GM18508 (cell line): ENCODE data around the gene CYP26B1.

Source experiments
- ATAC-seq: cut with Tn5 transposase; IDR thresholded peaks from one replicate; pipeline ENCODE4 v1.9.1; 2021; ENCODE audit warnings: moderate number of reproducible peaks; ENCODE audit not compliant: insufficient read depth, unreplicated experiment

CYP26B1 gene

DNA sequence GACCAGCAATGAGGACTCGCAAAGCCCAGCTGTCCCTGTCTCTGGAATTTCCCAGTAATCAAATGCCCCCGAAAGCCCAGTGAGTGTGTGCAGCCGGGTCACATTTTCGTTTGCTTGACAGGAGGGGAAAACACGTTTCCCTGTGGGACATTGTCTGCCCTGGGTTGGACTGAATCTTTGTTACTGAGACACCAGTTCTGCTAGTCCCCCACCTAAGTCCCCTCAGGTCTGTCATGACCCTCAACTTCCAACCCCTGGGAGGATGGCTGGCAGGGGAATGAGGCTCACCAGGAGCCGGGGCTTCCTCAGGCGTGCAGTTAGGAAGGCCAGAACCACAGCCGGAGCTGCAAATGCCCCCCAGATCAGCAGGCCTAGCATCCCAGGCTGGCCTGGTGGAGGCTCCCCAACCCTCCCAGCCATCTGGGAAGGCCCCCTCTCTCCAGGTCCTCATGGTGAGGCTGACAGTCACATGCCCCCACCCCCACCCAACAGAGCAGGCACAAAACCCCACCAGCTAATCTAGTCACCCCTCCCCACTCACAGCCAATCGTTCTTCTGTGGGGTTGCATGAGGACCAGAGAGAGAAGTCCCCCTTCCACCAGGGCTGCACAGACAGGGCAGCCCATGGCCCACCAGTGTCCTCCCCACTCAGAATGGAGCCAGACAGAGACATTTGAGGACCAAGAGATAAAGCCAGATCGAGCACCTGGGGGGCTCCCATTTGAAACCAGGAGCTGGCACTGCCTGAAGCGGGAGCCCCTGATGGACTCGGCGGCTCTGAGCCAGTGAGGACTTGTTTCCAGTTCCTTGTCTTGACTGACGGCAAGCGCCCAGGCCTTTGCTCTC, 33.6 kb downstream of the CYP26B1 start:
- ATAC-seq = no peak

- no peak for ATAC-seq
These were observed 34.4 kb downstream of the CYP26B1 start for GRCh38 chr2:72112981-72113846.

DNA sequence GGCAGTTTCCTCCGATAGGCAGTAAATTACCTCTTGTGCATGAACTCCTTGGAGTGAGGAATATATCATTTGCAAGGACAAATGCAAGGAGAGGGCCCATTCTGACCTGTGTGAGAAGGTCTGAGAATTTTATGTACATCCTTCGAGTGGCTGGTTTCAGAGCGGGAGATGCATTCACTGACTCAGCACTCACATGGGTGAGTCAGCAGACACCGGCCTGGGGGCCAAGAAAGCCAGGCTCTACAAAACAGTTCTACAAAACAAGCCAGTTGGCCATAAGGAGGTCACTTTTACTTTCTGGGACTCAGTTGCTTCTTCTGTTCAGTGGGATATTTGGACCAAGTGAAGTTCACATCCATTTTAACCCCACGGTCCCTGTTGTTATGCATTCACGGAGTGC, 35.3 kb downstream of the CYP26B1 start:
- no peak for ATAC-seq

- no peak for ATAC-seq
These were observed 36.6 kb downstream of the CYP26B1 start for GRCh38 chr2:72111061-72111460.

DNA sequence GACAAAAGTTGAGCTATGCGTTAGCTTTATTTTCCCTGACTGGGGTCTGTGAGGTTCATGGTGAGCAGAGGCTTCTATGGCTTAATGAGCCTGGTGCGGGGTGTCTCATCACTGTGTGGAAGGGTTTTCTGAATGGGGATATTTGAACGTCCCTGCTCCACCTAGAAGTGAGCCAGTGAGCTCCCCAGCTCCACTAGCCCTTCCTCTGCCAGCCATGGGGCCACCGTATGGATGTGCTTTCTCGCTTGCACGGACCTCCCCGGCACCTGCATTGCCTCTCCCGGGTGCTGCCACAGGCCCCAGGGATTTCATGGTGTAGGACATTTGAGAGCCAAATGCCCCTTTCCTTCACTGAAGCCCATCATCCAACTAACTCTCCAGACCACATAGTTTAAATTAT, 37.8 kb downstream of the CYP26B1 start:
- no peak for ATAC-seq

DNA sequence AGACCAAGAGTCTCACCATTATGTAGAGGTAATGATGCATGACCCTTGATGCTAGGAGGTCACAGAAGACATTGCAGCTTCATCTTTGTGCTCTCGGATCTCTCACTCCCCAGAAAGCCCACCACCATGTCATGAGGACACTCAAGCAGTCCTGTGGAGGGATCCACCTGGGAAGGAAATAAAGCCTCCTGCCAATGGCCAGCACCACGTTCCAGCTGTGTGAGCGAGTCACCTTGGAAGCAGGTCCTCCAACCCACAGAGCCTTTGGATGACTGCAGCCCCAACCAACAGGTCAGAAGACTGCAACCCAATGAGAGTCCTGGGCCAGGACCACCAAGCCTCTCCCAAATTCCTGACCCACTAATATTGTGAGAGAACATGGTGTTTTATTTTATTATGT, 38.4 kb downstream of the CYP26B1 start:
- ATAC-seq = no peak

DNA sequence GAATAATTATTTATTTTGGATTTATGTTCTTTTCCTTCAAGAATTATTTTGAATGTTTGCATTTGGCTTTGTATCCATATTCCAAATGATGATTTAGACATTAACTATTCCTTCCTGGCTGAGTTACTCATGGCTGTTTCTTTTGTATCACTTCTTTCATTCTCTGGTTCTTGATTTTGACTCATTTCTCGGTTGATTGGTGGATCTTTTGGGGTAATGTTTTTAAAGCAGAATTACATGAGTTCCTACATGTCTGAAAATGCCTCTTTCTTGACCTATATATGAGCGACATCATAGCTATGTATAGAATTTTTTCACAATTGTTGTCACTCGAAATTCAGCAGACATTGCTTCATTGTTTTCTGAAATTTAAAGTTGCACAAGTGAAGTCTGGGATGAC, 39.5 kb downstream of the CYP26B1 start:
- no peak for ATAC-seq

GRCh38 chr2:72106978-72107377, 40.7 kb downstream of the CYP26B1 start:
- no peak for ATAC-seq

DNA sequence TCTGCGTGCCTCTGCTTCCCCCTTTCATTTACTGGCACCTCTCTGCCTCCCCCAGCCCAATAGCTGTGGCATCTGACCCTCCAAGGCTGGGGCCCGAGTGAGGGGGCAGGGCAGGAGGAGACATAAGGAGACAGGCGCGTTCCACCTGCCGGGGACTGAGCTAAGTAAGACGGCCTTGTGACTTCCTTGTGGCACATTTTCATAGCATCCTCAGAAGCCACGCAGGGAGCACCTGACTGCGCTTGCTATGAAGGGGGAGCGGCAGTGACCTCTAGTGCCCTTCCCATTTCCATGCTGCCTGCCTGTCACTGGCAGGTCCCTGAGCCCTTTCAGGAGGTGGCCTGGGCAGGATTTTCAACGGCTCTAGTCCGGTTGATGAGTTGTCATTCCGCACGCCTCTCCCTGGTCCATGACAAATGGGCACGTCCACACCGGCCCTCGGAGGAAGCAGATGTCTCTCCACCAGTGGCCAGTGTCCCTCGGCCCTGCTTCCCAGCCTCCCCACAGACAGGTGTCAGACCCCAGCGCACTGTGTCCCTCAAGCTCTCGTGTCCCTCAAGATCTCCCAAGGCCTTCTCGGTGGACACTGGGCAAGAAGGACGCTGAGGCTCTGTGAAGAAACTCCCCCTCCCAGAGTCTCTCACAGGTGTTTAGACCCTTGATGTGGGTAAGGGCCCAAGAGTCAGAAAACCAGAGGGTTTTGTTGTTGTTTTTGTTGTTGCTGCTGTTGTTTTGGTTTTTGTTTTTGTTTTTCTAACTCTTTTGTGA, 42.7 kb downstream of the CYP26B1 start:
- ATAC-seq = no peak

DNA sequence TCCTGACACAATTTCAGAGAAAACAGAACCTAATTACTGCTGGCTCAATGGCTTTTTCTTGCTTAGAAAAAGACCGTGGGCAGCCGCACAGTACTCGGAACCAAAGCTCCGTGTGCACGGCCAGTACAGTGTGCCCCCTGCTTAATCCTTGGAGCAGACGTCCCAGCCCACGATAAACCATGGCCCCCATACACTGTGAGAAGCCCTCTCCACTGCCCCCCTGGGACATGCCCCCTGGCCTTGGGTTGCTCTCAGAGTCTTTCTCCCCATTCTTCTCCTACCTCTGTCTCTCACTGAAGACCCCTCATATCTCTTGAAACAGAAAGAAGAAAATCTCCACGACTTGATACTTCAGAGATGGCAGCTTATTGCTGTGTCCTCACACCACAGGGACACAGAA, 44.0 kb downstream of the CYP26B1 start:
- no peak for ATAC-seq

GRCh38 chr2:72103161-72103560, 44.5 kb downstream of the CYP26B1 start:
- no peak for ATAC-seq

DNA sequence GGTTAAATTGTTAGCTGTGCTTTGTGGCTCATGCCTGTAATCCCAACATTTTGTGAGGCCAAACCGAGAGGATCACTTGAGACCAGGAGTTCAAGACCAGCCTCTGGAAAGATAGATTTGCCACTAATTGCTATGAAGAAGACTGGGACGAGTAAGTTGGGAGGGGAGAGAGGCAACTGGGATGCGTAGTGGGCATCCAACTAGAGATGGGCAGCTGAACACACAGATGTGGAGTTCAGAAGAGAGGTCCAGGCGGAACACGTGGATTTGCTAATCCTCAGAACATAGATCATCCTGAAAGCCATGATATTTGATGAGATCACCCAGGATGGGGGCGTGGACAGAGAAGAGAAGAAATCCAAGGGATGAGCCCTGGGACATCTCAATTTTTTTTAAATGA, 48.7 kb downstream of the CYP26B1 start:
- ATAC-seq = no peak

DNA sequence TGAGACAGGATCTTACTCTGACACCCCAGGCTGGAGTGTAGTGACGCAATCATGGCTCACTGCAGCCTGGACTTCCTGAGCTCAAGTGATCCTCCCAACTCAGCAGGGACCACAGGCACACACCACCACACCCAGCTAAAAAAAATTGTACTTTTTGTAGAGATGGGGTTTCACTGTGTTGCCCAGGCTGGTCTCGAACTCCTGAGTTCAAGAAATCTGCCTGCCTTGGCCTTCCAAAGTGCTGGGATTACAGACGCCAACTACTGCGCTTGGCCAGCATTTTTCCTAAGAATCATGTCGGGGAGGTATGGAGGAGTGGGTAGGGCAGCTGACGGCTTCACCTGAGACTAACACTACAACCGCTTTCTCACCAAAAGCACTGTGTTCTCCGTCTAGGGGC, 50.4 kb downstream of the CYP26B1 start:
- no peak for ATAC-seq

DNA sequence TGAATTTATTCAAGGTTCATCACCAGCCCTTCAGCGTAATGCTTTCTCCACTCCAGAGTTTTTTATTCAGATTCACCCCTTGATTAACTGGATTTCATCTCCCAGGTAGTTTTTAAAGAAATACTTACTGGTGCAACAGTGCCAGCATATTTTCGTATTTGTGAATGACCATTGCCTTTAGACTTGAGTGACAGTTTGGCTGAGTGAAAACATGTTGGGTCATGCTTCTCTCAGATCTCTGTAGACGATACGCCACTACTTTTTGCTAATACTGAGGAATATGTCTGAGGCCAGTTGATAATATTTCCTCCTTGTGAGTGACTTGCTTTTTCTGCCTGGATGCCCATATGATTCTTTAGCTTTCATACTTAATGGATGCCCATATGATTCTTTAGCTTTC, 51.5 kb downstream of the CYP26B1 start:
- no peak for ATAC-seq

DNA sequence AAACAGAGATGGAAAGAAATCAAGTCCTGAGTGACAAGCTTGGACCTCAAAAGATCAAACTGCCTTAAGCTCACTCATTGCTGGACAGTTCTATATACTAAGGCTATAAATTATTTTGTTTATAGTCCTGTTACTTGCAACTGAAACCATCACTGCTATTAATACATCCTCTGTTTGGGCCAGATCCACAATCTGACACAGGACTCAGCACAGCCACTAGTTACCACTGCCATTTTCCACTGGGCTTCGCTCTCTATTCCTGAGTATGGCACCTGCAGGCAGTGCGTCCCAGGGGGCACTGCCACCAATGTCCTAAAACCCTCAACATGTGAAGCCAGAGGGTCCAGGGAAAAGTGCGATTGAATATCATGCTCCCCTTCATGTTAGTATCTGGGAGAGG, 52.3 kb downstream of the CYP26B1 start:
- no peak for ATAC-seq

DNA sequence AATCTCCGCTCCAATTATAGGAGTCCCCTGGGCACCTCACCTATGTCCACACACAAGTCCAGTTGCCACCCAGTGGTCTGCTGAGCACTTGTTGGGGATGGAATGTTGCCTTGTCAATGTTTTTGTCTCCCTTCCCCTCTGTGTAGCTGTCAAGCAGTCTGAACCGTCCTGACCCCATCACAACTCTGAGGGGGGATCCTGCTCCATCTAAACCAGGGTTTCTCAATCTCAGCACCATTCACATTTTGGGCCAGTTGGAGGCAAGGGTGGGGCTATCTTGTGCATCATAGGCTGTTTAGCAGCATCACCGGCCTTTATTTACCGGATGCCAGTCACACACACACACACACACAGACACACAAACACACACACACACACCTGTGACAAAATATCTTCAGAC, 53.0 kb downstream of the CYP26B1 start:
- ATAC-seq = no peak

- no peak for ATAC-seq
These were observed 55.6 kb downstream of the CYP26B1 start for GRCh38 chr2:72092111-72092510.

GRCh38 chr2:72090781-72091482, 56.7 kb downstream of the CYP26B1 start:
- no peak for ATAC-seq

- no peak for ATAC-seq
These were observed 57.4 kb downstream of the CYP26B1 start for GRCh38 chr2:72090271-72090720.

- no peak for ATAC-seq
These were observed 58.1 kb downstream of the CYP26B1 start for GRCh38 chr2:72089537-72089936.
